HepG2 (cell line): ENCODE results near the gene FGF19. TPM values are rescaled to one million over a fixed set of nuclear protein-coding genes. Genes with fewer than 3 reads are reported as not detected.

ENCODE experiments used
- CC2D1A ChIP-seq: sonication (generic); formaldehyde crosslinking; IDR thresholded peaks from 2 replicates; pipeline ENCODE4 v1.8.1; 2023; ENCODE audit warnings: mild to moderate bottlenecking, missing genetic modification reagents
- FOXC1 ChIP-seq: sonication (generic); formaldehyde crosslinking; IDR thresholded peaks from 2 replicates; pipeline ENCODE4 v1.8.0; 2022; ENCODE audit warnings: mild to moderate bottlenecking, missing genetic modification reagents, borderline replicate concordance
- GABPB1 ChIP-seq: IDR thresholded peaks from 2 replicates; pipeline ENCODE4 v1.6.1; 2016; ENCODE audit warnings: mild to moderate bottlenecking, missing genetic modification reagents, moderate library complexity, missing compliant biosample characterization
- HIC2 ChIP-seq: sonication (generic); formaldehyde crosslinking; IDR thresholded peaks from 2 replicates; pipeline ENCODE4 v1.9.0; 2022; ENCODE audit warnings: low read depth, missing genetic modification reagents
- KAT7 ChIP-seq: IDR thresholded peaks from 2 replicates; pipeline ENCODE4 v1.6.1; 2018; ENCODE audit warnings: borderline replicate concordance, missing compliant biosample characterization
- MAFG ChIP-seq: sonication (generic); formaldehyde crosslinking; IDR thresholded peaks from 2 replicates; pipeline ENCODE4 v1.5.1; 2020; ENCODE audit warnings: mild to moderate bottlenecking, missing genetic modification reagents
- MTA3 ChIP-seq: sonication (generic); formaldehyde crosslinking; IDR thresholded peaks from 2 replicates; pipeline ENCODE4 v1.4.0; 2020; ENCODE audit warnings: missing genetic modification reagents
- PCBP1 ChIP-seq: fragments of 200-400 bp; formaldehyde crosslinking; IDR thresholded peaks from 2 replicates; pipeline ENCODE4 v1.6.1; 2017; ENCODE audit warnings: mild to moderate bottlenecking, low read depth, low read length, borderline replicate concordance
- ZBTB20 ChIP-seq: sonication (generic); formaldehyde crosslinking; IDR thresholded peaks from 2 replicates; pipeline ENCODE4 v1.8.1; 2023; ENCODE audit warnings: missing genetic modification reagents, low read depth, mild to moderate bottlenecking, borderline replicate concordance
- ZBTB25 ChIP-seq: IDR thresholded peaks from 2 replicates; pipeline ENCODE4 v1.6.1; 2018; ENCODE audit warnings: missing genetic modification reagents
- ZBTB39 ChIP-seq: sonication (generic); formaldehyde crosslinking; IDR thresholded peaks from 2 replicates; pipeline ENCODE4 v1.5.0; 2020; ENCODE audit warnings: missing genetic modification reagents
- ZNF12 ChIP-seq: sonication (generic); formaldehyde crosslinking; IDR thresholded peaks from 2 replicates; pipeline ENCODE4 v1.5.0; 2020; ENCODE audit warnings: missing genetic modification reagents
- ZNF513 ChIP-seq: sonication (generic); formaldehyde crosslinking; conservative IDR thresholded peaks from 2 replicates; pipeline ENCODE4 v1.5.0; 2020; ENCODE audit warnings: missing genetic modification reagents
- ZNF7 ChIP-seq: IDR thresholded peaks from 2 replicates; pipeline ENCODE4 v1.6.1; 2016; ENCODE audit warnings: missing biosample characterization, missing genetic modification reagents
- ZNF740 ChIP-seq: sonication (generic); formaldehyde crosslinking; IDR thresholded peaks from 2 replicates; pipeline ENCODE4 v1.4.0; 2020; ENCODE audit warnings: missing genetic modification reagents
- ZNF784 ChIP-seq: sonication (generic); formaldehyde crosslinking; IDR thresholded peaks from 2 replicates; pipeline ENCODE4 v1.5.1; 2020; ENCODE audit warnings: missing genetic modification reagents, mild to moderate bottlenecking, borderline replicate concordance
- polyA plus RNA-seq, 8 experiments: library from polyadenylated mRNA; depleted of rRNA in 3 of 8; stranded (reverse) in 7 of 8; unstranded in 1 of 8; fragments of >200 nt; fragmentation: Illumina TruSeq in 4 of 8; extraction: Trizol in 4 of 8; gene quantifications; 2 replicates each; pipeline versions ENCODE4 v1.2.1 to v1.2.3, GENCODE V29; 2011 to 2016; ENCODE audit warnings: low read depth in 4 of 8, missing spikeins in 1 of 8, mixed read lengths in 1 of 8; ENCODE audit not compliant: insufficient read depth in 1 of 8
- total RNA-seq, 5 experiments: library from RNA; depleted of rRNA; stranded (reverse); fragments of >200 nt; fragmentation: Illumina TruSeq; extraction: Trizol; gene quantifications; 2 replicates each; pipeline ENCODE4 v1.2.3, GENCODE V29; 2016; ENCODE audit warnings: low read depth in 1 of 5

The FGF19 gene
- total and polyA plus RNA-seq, 2 of the 13 experiments (the other 11 are each of a cell fraction or from before 2014, with no cell fraction given), result 0.07 TPM; not detected in 1

GRCh38 chr11:69667619-69668604 lies 35.9 kb downstream of the FGF19 start (continued):
- TF ChIP-seq ZNF740 (CRISPR knock-in tag), result no peak
- TF ChIP-seq HIC2 (CRISPR knock-in tag), result peak; percentile 95
- TF ChIP-seq GABPB1, result peak; percentile 58
- no peak for TF ChIP-seq ZNF784 (CRISPR knock-in tag)
- TF ChIP-seq ZBTB20 (CRISPR knock-in tag), result peak; percentile 91; the same call in 1 of the 2 replicates
- TF ChIP-seq ZBTB39, result no peak
- no peak for TF ChIP-seq ZNF513
- TF ChIP-seq ZNF12 (CRISPR knock-in tag), result peak; percentile 79
- peak; percentile 82; the same call in 1 of the 2 replicates for TF ChIP-seq CC2D1A (CRISPR knock-in tag)
- no peak for TF ChIP-seq PCBP1
- peak; percentile 47; the same call in 1 of the 2 replicates for TF ChIP-seq ZBTB25
- TF ChIP-seq KAT7, result no peak
- no peak for TF ChIP-seq MTA3
- no peak for TF ChIP-seq ZNF7
- no peak; the same call in 1 of the 2 replicates for TF ChIP-seq FOXC1 (CRISPR knock-in tag)
- no peak for TF ChIP-seq MAFG (CRISPR knock-in tag)
